Ovary (tissue), 10 donors: ENCODE results near the gene USP17L18. TPM values are rescaled to one million over a fixed set of nuclear protein-coding genes. Genes with fewer than 3 reads are reported as not detected.
"Not testable (repeated sequence)": the region's sequence is repeated elsewhere in the genome, so short reads cannot be mapped to it uniquely, and the experiment has no call there.

Experiments
- DNase-seq, 5 donors: peaks; one replicate each; pipeline ENCODE4 v3.0.0-alpha.2; 2019 to 2020
- H3K27ac ChIP-seq, 2 donors: fragments of 200-600 bp; one replicate each; pipeline versions ENCODE4 v1.5.1 to v1.8.0; 2019 to 2022
- H3K27me3 ChIP-seq: fragments of 200-600 bp; one replicate; pipeline ENCODE4 v1.8.0; 2022
- H3K36me3 ChIP-seq: fragments of 200-600 bp; sonication (generic); one replicate; pipeline ENCODE4 v1.5.1; 2019
- H3K4me1 ChIP-seq: one replicate; pipeline ENCODE4 v1.8.1; 2013; ENCODE audit warnings: mild to moderate bottlenecking, moderate library complexity; ENCODE audit not compliant: insufficient read depth
- H3K4me3 ChIP-seq: fragments of 200-600 bp; sonication (generic); one replicate; pipeline ENCODE4 v1.5.1; 2017
- H3K9me3 ChIP-seq, 2 donors: fragments of 200-600 bp in 1 of 2; sonication (generic) in 1 of 2; one replicate each; pipeline versions ENCODE4 v1.5.1 to v1.8.1; 2013 to 2019; ENCODE audit warnings: mild to moderate bottlenecking in 1 of 2, moderate library complexity in 1 of 2
- WGBS, 3 donors: extraction: QIAGEN DNeasy Blood & Tissue Kit in 1 of 3; methylation state at CpG; one replicate each; pipeline versions ENCODE4 v1.1.5 to v1.1.7; 2013 to 2017; 5-methylcytosine and 5-hydroxymethylcytosine counted together
- intact Hi-C, 4 donors: fragments of 100-400 bp; cut with DNase I; formaldehyde crosslinking; loops; one replicate each; pipeline versions ENCODE4 v1.11.0 to v1.15.1; 2022 to 2023
- long read RNA-seq, 3 donors: library from polyadenylated mRNA in 2 of 3; unstranded in 2 of 3; transcript quantifications; one replicate each; pipeline ENCODE4 v2.0.0 and lab custom pipeline, GENCODE V29; 2021 to 2026
- polyA plus RNA-seq, 2 donors: library from polyadenylated mRNA; stranded (reverse); fragments of 200-250 nt in 1 of 2; fragments of 350-450 nt in 1 of 2; fragmentation: Illumina TruSeq in 1 of 2; extraction: RNeasy Lipid Tissue Mini Kit (QIAGEN cat#74804) in 1 of 2; gene quantifications; one replicate each; pipeline ENCODE4 v1.2.3, GENCODE V29; 2013 to 2014
- total RNA-seq, 7 donors: library from RNA; depleted of rRNA in 2 of 7; stranded (reverse); fragments of >200 nt in 2 of 7; fragmentation: NEBNext Ultra II Directional in 3 of 7; extraction: Animal tissue kit (Norgen Biotek cat#: 25700) in 3 of 7; gene quantifications; one replicate each; pipeline versions ENCODE4 v1.1.0 to v1.2.4, GENCODE V29; 2016 to 2023
- donor health status: DM: no; HTN: no; CAD: no; lungs with moderate emphysema.
- donor health status: DM: no; HTN: no; CAD: no.
- donor health status: Bipolar disorder and iron deficiency.
- donor health status: DM: yes; HTN: yes; CAD: no.
- donor health status: DM: no; HTN: no; CAD: no.
- donor health status: DM: yes; HTN: yes; CAD: no.

The USP17L18 gene
- total RNA-seq, result not detected
- not detected for polyA plus RNA-seq
- long read RNA-seq, donor 1, result 0 reads
- long read RNA-seq, donor 2, result 0 reads
- long read RNA-seq, donor 3, result 0 reads

GRCh38 chr4:9247953-9248680 lies at the start of gene USP17L18:
USP17L18 (plus strand) TSS chr4:9248630; CDS start chr4:9248630, 0 bp downstream.
- H3K4me1 ChIP-seq, H3K27me3 ChIP-seq, intact Hi-C loops, H3K36me3 ChIP-seq, H3K27ac ChIP-seq, H3K9me3 ChIP-seq, H3K4me3 ChIP-seq: not testable (repeated sequence)
- peak in 4 of 5 donors; percentile 5 to 28 (median 15) for DNase-seq
- WGBS, 3 donors, result 82 to 89% (median 88%) methylated on average over 12 to 16 of the region's 26 CpGs

GRCh38 chr4:9210357-9210756 lies 38.1 kb upstream of the USP17L18 start, which contains the start of gene USP17L10:
USP17L10 (plus strand) TSS chr4:9210657; CDS start chr4:9210657, 0 bp downstream.
- H3K27me3 ChIP-seq, H3K27ac ChIP-seq, intact Hi-C loops, H3K9me3 ChIP-seq, DNase-seq, H3K4me3 ChIP-seq, H3K36me3 ChIP-seq, H3K4me1 ChIP-seq: not testable (repeated sequence)
- WGBS, 3 donors, result no CpG with 5 or more reads among the region's 13 CpGs

GRCh38 chr4:9214701-9215100 lies 33.7 kb upstream of the USP17L18 start:
- intact Hi-C loops, result not testable (repeated sequence)
- WGBS, 3 donors, result 70 to 74% (median 74%) methylated on average over 11 of the region's 14 CpGs

GRCh38 chr4:9215105-9215504 lies 33.3 kb upstream of the USP17L18 start, which contains the start of gene USP17L11:
USP17L11 (plus strand) TSS chr4:9215405; CDS start chr4:9215405, 0 bp downstream.
- DNase-seq, intact Hi-C loops, H3K9me3 ChIP-seq, H3K4me3 ChIP-seq, H3K27me3 ChIP-seq, H3K36me3 ChIP-seq, H3K27ac ChIP-seq, H3K4me1 ChIP-seq: not testable (repeated sequence)
- WGBS, 3 donors, result no CpG with 5 or more reads among the region's 14 CpGs

More at GRCh38 chr4:9214701-9215100, 33.7 kb upstream of the USP17L18 start:
- not testable (repeated sequence) for H3K4me3 ChIP-seq, H3K4me1 ChIP-seq, H3K27me3 ChIP-seq, H3K36me3 ChIP-seq, H3K27ac ChIP-seq, H3K9me3 ChIP-seq
- peak in 1 of 5 donors; percentile 2 for DNase-seq

- WGBS, 3 donors, result no CpG with 5 or more reads among the region's 13 CpGs
- H3K27me3 ChIP-seq, result not testable (repeated sequence)
These were observed 28.6 kb upstream of the USP17L18 start, which contains the start of gene USP17L12 for GRCh38 chr4:9219852-9220251. USP17L12 (plus strand) TSS chr4:9220152; CDS start chr4:9220152, 0 bp downstream.

GRCh38 chr4:9224596-9224995 lies 23.8 kb upstream of the USP17L18 start, which contains the start of gene USP17L13:
USP17L13 (plus strand) TSS chr4:9224896; CDS start chr4:9224896, 0 bp downstream.
- DNase-seq, H3K36me3 ChIP-seq: not testable (repeated sequence)
- no CpG with 5 or more reads among the region's 14 CpGs for WGBS, 3 donors

More at GRCh38 chr4:9219852-9220251, 28.6 kb upstream of the USP17L18 start, which contains the start of gene USP17L12:
- DNase-seq, H3K9me3 ChIP-seq, intact Hi-C loops, H3K36me3 ChIP-seq, H3K4me3 ChIP-seq, H3K27ac ChIP-seq, H3K4me1 ChIP-seq: not testable (repeated sequence)

GRCh38 chr4:9230249-9230648 lies 18.2 kb upstream of the USP17L18 start:
- WGBS, 3 donors, result 84 to 89% (median 86%) methylated on average over 5 of the region's 8 CpGs
- H3K36me3 ChIP-seq, H3K27me3 ChIP-seq, H3K4me1 ChIP-seq, H3K4me3 ChIP-seq, H3K27ac ChIP-seq, H3K9me3 ChIP-seq, intact Hi-C loops: not testable (repeated sequence)
- DNase-seq, result peak in 2 of 5 donors; percentile 4 to 32

More at GRCh38 chr4:9224596-9224995, 23.8 kb upstream of the USP17L18 start, which contains the start of gene USP17L13:
- H3K27ac ChIP-seq, H3K9me3 ChIP-seq, H3K4me1 ChIP-seq, H3K4me3 ChIP-seq, intact Hi-C loops, H3K27me3 ChIP-seq: not testable (repeated sequence)

GRCh38 chr4:9234085-9234484 lies 14.3 kb upstream of the USP17L18 start, which contains the start of gene USP17L15:
USP17L15 (plus strand) TSS chr4:9234385; CDS start chr4:9234385, 0 bp downstream.
- H3K36me3 ChIP-seq, H3K4me3 ChIP-seq, H3K27me3 ChIP-seq, H3K4me1 ChIP-seq, H3K9me3 ChIP-seq, H3K27ac ChIP-seq, DNase-seq, intact Hi-C loops: not testable (repeated sequence)
- no CpG with 5 or more reads among the region's 15 CpGs for WGBS, 3 donors

GRCh38 chr4:9238461-9238860 lies 10.0 kb upstream of the USP17L18 start:
- 67 to 68% methylated on average over 3 to 9 of the region's 12 CpGs; no CpG with 5 or more reads in 1 of the 3 donors for WGBS, 3 donors
- peak in 3 of 5 donors; percentile 1 to 17 (median 4) for DNase-seq
- H3K27me3 ChIP-seq, H3K4me3 ChIP-seq, H3K4me1 ChIP-seq, H3K36me3 ChIP-seq, intact Hi-C loops, H3K9me3 ChIP-seq, H3K27ac ChIP-seq: not testable (repeated sequence)

- intact Hi-C loops, H3K36me3 ChIP-seq, H3K4me1 ChIP-seq, H3K4me3 ChIP-seq, H3K9me3 ChIP-seq, H3K27me3 ChIP-seq, DNase-seq, H3K27ac ChIP-seq: not testable (repeated sequence)
- WGBS, 3 donors, result 89 to 97% (median 90%) methylated on average over 5 to 14 of the region's 14 CpGs
These were observed 4.9 kb upstream of the USP17L18 start, which contains the start of gene USP17L17 for GRCh38 chr4:9243579-9243978. USP17L17 (plus strand) TSS chr4:9243879; CDS start chr4:9243879, 0 bp downstream.

GRCh38 chr4:9253078-9253477 lies 4.6 kb downstream of the USP17L18 start, which contains the start of gene USP17L19:
USP17L19 (plus strand) TSS chr4:9253378; CDS start chr4:9253378, 0 bp downstream.
- H3K4me3 ChIP-seq, H3K36me3 ChIP-seq, DNase-seq, H3K27ac ChIP-seq, H3K4me1 ChIP-seq, H3K27me3 ChIP-seq, H3K9me3 ChIP-seq, intact Hi-C loops: not testable (repeated sequence)
- WGBS, 3 donors, result no CpG with 5 or more reads among the region's 13 CpGs
